B cell (primary cell): Measurements from ENCODE around the gene ADAD1.

Experiments
- EZH2 ChIP-seq: IDR thresholded peaks from 2 replicates; pipeline ENCODE4 v1.6.1; 2012; ENCODE audit warnings: borderline replicate concordance, low read depth, mild to moderate bottlenecking, moderate library complexity, low read length; ENCODE audit not compliant: insufficient read depth, poor library complexity, severe bottlenecking
- TF ChIP-seq, protein P1 (sequence below): fragments of 200-600 bp; IDR thresholded peaks from one replicate; pipeline ENCODE4 v1.8.0; 2022; ENCODE audit warnings: antibody characterized with exemption, mild to moderate bottlenecking

DNA sequence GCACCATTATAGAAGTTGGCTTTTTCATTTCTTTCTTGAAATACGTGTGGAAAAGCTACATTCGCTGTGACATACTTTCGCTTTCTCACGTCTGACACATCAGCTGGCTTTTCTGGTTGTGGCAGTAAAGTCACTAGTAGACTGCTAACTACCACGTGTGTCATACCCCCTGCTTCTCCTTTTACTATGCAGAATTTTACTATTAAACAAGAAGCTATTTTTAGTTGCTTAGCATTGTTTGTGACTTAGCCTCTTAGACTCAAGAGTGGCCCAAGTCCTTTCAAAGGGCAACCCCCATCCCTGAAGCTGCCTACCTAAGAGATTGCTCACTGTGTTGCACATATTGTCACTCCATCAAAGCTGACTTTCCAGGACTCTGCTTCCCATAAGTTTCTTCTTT lies 79.8 kb downstream of the ADAD1 start:
- TF ChIP-seq, protein P1, sequence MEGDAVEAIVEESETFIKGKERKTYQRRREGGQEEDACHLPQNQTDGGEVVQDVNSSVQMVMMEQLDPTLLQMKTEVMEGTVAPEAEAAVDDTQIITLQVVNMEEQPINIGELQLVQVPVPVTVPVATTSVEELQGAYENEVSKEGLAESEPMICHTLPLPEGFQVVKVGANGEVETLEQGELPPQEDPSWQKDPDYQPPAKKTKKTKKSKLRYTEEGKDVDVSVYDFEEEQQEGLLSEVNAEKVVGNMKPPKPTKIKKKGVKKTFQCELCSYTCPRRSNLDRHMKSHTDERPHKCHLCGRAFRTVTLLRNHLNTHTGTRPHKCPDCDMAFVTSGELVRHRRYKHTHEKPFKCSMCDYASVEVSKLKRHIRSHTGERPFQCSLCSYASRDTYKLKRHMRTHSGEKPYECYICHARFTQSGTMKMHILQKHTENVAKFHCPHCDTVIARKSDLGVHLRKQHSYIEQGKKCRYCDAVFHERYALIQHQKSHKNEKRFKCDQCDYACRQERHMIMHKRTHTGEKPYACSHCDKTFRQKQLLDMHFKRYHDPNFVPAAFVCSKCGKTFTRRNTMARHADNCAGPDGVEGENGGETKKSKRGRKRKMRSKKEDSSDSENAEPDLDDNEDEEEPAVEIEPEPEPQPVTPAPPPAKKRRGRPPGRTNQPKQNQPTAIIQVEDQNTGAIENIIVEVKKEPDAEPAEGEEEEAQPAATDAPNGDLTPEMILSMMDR = no peak
- no peak for TF ChIP-seq EZH2
